Mesodermal cell (in vitro differentiated cells): Measurements from ENCODE around the gene ZNF750.
A peak's percentile ranks its signal among the peaks of the same experiment; 100 is the strongest.
"Not testable (repeated sequence)": the region's sequence is repeated elsewhere in the genome, so short reads cannot be mapped to it uniquely, and the experiment has no call there.

Experiments used
- H3K27ac ChIP-seq: 2 replicates; pipeline ENCODE4 v1.7.0; 2013; ENCODE audit warnings: mild to moderate bottlenecking, low read depth, low read length, moderate library complexity; ENCODE audit not compliant: severe bottlenecking
- H3K36me3 ChIP-seq: 2 replicates; pipeline ENCODE4 v1.7.1; 2013; ENCODE audit warnings: mild to moderate bottlenecking, low read length, moderate library complexity; ENCODE audit not compliant: control insufficient read depth, insufficient read depth
- H3K4me1 ChIP-seq: one replicate; pipeline ENCODE4 v1.7.1; 2013; ENCODE audit warnings: mild to moderate bottlenecking, low read length; ENCODE audit not compliant: insufficient read depth, control insufficient read depth, poor library complexity, severe bottlenecking
- H3K4me3 ChIP-seq: 2 replicates; pipeline ENCODE4 v1.7.0; 2013; ENCODE audit warnings: low read length, control low read depth, mild to moderate bottlenecking; ENCODE audit not compliant: insufficient read depth, poor library complexity, severe bottlenecking; ENCODE audit errors: extremely low read depth
- H3K9me3 ChIP-seq: 2 replicates; pipeline ENCODE4 v1.7.1; 2013; ENCODE audit warnings: mild to moderate bottlenecking, low read length, moderate library complexity; ENCODE audit not compliant: control insufficient read depth
- WGBS, 2 experiments: methylation state at CpG; one replicate each; pipeline ENCODE4 v1.1.5; 2013; ENCODE audit warnings: missing lambda C conversion rate in 2 of 2; ENCODE audit not compliant: insufficient coverage in 2 of 2; 5-methylcytosine and 5-hydroxymethylcytosine counted together

ZNF750 gene

GRCh38 chr17:82791532-82791931 lies 48.3 kb downstream of the ZNF750 start:
- Histone ChIP-seq H3K4me1 (peaks cover 10% of the 10 kb centered on the region), H3K4me3 (no peak overlapping the region), H3K27ac (peak overlapping the region; percentile 11), H3K9me3 (no peaks in the 10 kb centered on the region), H3K36me3 (peaks cover 21% of the 10 kb centered on the region)
- 94% methylated on average over 12 of the region's 12 CpGs for WGBS, 2 experiments

GRCh38 chr17:82790391-82790790 lies 49.4 kb downstream of the ZNF750 start:
- Histone ChIP-seq H3K9me3 (no peaks in the 10 kb centered on the region), H3K4me3 (no peak overlapping the region), H3K4me1 (peaks cover 10% of the 10 kb centered on the region), H3K36me3 (peaks cover 24% of the 10 kb centered on the region), H3K27ac (no peak overlapping the region)
- 95 to 97% methylated on average over 13 of the region's 13 CpGs for WGBS, 2 experiments

- no peaks in the 10 kb centered on the region for H3K9me3 ChIP-seq
- no peak overlapping the region for H3K27ac ChIP-seq
- 92 to 93% methylated on average over 13 to 18 of the region's 18 CpGs for WGBS, 2 experiments
- H3K4me3 ChIP-seq, result no peak overlapping the region
- H3K36me3 ChIP-seq, result peaks cover 22% of the 10 kb centered on the region
- H3K4me1 ChIP-seq, result peaks cover 10% of the 10 kb centered on the region
These were observed 50.0 kb downstream of the ZNF750 start for GRCh38 chr17:82789806-82790205.

- H3K27ac ChIP-seq, result no peak overlapping the region
- H3K4me3 ChIP-seq, result no peak overlapping the region
- WGBS, 2 experiments, result 96% methylated on average over 15 to 19 of the region's 19 CpGs
- no peaks in the 10 kb centered on the region for H3K9me3 ChIP-seq
- H3K36me3 ChIP-seq, result peaks cover 29% of the 10 kb centered on the region
- peaks cover 10% of the 10 kb centered on the region for H3K4me1 ChIP-seq
These were observed 50.7 kb downstream of the ZNF750 start for GRCh38 chr17:82789051-82789592.

GRCh38 chr17:82788206-82789001 lies 51.4 kb downstream of the ZNF750 start:
- Histone ChIP-seq H3K4me3 (no peak overlapping the region), H3K9me3 (no peaks in the 10 kb centered on the region)
- WGBS, 2 experiments, result 89 to 98% methylated on average over 7 of the region's 18 CpGs

GRCh38 chr17:82787081-82787848 lies 52.6 kb downstream of the ZNF750 start:
- H3K36me3 ChIP-seq, result peaks cover 47% of the 10 kb centered on the region

More at GRCh38 chr17:82788206-82789001, 51.4 kb downstream of the ZNF750 start:
- peaks cover 10% of the 10 kb centered on the region for H3K4me1 ChIP-seq
- H3K27ac ChIP-seq, result no peak overlapping the region
- peaks cover 36% of the 10 kb centered on the region for H3K36me3 ChIP-seq

GRCh38 chr17:82786427-82786826 lies 53.4 kb downstream of the ZNF750 start:
- no peak overlapping the region for H3K4me3 ChIP-seq
- 96 to 100% methylated on average over 3 to 9 of the region's 10 CpGs for WGBS, 2 experiments
- peaks cover 46% of the 10 kb centered on the region for H3K36me3 ChIP-seq
- H3K9me3 ChIP-seq, result no peaks in the 10 kb centered on the region
- peaks cover 7% of the 10 kb centered on the region for H3K4me1 ChIP-seq
- H3K27ac ChIP-seq, result no peak overlapping the region

More at GRCh38 chr17:82787081-82787848, 52.6 kb downstream of the ZNF750 start:
- Histone ChIP-seq H3K4me1 (peaks cover 10% of the 10 kb centered on the region), H3K9me3 (no peaks in the 10 kb centered on the region), H3K27ac (no peak overlapping the region), H3K4me3 (no peak overlapping the region)
- 94 to 97% methylated on average over 18 to 23 of the region's 27 CpGs for WGBS, 2 experiments

GRCh38 chr17:82785581-82785980 lies 54.2 kb downstream of the ZNF750 start:
- H3K4me3 ChIP-seq, H3K4me1 ChIP-seq, H3K9me3 ChIP-seq, H3K27ac ChIP-seq: not testable (repeated sequence)
- WGBS, 2 experiments, result 92 to 98% methylated on average over 2 to 13 of the region's 16 CpGs
- H3K36me3 ChIP-seq, result peaks cover 45% of the 10 kb centered on the region

- no peak overlapping the region for H3K4me3 ChIP-seq
- no peak overlapping the region for H3K27ac ChIP-seq
- peaks cover 3% of the 10 kb centered on the region for H3K4me1 ChIP-seq
- WGBS, 2 experiments, result 95 to 98% methylated on average over 15 to 18 of the region's 18 CpGs
- no peaks in the 10 kb centered on the region for H3K9me3 ChIP-seq
- H3K36me3 ChIP-seq, result peaks cover 45% of the 10 kb centered on the region
These were observed 56.3 kb downstream of the ZNF750 start for GRCh38 chr17:82783498-82783897.

- H3K9me3 ChIP-seq, result no peaks in the 10 kb centered on the region
- H3K4me3 ChIP-seq, result no peak overlapping the region
- no peak overlapping the region for H3K27ac ChIP-seq
- 96% methylated on average over 32 to 37 of the region's 42 CpGs for WGBS, 2 experiments
- peaks cover 40% of the 10 kb centered on the region for H3K36me3 ChIP-seq
- H3K4me1 ChIP-seq, result peaks cover 3% of the 10 kb centered on the region
These were observed 57.1 kb downstream of the ZNF750 start for GRCh38 chr17:82782657-82783207.
